SKM-1 treated with dmso at 0.1 percent for 144 hours (cell line): ENCODE measurements around the gene FAM53B.

Experiments
- DNase-seq: peaks from one replicate; lab custom pipeline; 2025; ENCODE audit not compliant: unreplicated experiment; lab: John Stamatoyannopoulos, UW

Gene FAM53B

DNA sequence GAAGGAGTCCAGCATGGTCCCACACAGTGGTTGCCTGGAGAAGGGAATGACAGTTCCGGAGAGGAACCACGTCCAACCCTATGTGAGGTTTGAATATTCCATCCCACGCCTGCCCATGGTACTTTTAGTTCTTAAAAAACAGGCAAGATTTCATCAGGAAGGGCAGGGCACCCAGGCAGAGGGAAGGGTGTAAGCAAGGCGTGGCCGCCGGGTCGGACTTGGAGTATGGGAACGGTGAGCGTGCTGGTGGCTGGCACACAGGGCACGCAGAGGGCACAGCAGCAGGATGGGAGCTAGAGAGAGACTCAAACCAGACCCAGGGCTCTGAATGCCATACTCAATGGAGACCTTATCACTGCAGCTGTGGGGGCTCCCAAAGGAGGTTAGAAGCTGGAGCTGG lies 34.3 kb downstream of the FAM53B start:
- no peak for DNase-seq

DNA sequence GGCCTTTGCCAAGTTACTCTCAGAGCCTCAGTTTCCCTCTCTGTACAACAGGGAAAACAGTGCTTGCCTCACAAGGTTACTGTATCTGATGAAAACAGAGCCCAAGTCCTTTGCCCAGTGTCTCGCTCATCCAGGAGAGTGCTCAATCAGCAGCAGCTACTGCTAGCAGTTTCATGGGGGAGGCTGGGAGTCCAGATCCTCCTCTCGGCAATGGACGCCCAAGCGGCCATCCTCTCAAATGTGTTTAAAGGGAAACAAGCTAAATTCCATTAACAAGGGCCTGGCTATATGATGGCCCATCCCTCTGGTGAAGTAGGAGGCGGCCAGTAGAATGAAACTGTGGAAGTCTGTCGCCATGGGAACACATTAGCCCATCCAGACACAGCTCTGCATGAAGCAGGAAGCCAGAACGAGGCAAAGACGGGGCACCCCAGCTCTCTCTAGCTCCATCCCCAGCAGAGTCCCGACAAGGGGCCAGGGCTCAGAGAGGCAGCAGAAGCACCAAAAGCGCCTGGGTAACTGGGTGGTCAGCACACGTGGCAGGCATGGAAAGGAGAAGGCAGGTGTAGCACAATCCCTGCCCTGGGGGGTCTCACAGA lies 35.2 kb downstream of the FAM53B start:
- no peak for DNase-seq

DNA sequence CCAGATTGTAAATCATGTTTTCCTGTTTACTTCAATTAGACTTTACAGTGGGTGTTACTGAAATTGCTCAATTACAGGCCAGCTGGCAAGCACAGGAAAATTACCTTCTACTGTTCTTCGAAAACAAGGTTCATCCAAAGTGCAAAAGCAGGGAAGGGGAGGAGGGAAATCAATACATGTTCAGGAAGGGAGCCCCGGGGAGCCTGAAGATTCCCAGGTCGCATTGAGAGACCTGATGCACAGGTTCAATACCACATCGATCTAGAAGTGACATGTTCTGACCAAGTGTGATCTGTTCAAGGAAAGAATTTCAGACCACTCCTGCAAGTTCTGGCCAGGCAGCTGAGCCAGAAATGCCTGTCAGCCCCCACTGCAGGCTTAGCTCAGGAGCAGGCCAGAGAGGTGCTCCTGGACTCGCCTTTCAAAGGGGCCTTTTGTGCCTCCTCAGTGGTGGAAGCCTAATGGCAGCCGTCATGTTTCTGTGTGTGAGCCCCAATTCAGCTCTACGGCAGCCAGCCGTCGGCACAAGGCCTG lies 35.9 kb downstream of the FAM53B start:
- no peak for DNase-seq

DNA sequence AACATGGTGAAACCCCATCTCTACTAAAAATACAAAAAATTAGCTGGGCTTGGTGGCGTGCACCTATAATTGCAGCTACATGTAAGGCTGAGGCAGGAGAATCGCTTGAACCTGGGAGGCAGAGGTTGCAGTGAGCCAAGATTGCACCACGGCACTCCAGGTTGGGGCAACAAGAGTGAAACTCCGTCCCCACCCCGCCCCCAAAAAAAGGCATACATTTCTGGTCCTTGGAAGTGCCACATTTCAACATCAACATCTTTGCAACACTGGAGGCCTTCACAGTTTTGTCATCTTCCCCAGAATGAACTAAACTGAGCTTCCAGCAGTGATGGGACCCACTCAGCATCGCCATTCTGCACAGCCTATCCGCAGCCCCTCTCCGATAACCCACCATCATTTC lies 36.6 kb downstream of the FAM53B start:
- DNase-seq, result peak; percentile 52

DNA sequence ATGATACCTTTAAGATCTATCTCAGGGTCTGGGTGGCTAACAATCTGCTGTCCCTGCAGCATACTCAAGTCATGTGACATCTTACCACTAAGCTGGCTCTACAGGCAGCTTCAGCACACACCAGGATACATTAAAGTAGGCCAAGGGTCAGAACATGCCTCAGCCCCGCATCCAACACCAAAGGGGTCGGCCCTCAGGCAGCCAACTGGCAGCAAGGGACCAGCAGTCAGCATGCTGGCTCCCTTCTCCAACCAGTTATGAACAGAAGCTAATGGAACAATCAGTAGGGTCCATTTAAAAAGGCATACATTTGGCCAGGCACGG lies 37.1 kb downstream of the FAM53B start:
- DNase-seq, result no peak

DNA sequence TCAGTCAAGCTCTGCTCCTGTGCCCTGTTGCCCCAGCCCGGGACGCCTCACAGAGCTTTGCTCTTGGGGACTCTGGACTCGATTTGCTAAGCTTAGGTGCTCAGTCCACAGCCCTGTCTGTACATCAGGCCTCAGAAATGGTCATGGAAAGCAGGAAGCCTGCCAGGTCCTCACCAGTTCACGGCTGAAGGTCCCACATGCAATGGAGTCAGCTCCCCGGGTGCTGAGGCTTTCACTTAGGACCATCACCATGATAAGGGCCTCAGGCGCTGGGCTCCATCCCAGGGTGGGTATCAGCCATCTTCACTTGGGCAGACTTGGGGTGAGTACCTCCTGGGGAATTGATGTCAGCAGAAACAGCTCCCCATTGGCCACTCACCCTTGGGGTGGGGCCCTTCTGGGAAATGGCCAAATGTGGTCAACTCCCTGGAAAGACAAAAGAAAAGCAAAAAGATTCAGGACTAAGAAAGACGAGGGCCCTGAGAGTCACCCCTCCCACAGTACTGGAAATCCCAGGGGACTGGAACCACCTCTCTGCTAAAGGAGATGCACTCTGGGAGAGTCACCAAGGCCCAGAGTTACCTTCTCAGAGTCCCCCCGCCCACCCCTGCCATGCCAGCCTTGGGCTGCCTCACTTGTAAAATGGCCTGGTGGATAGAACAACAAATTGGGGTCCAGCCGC lies 37.6 kb downstream of the FAM53B start:
- no peak for DNase-seq

DNA sequence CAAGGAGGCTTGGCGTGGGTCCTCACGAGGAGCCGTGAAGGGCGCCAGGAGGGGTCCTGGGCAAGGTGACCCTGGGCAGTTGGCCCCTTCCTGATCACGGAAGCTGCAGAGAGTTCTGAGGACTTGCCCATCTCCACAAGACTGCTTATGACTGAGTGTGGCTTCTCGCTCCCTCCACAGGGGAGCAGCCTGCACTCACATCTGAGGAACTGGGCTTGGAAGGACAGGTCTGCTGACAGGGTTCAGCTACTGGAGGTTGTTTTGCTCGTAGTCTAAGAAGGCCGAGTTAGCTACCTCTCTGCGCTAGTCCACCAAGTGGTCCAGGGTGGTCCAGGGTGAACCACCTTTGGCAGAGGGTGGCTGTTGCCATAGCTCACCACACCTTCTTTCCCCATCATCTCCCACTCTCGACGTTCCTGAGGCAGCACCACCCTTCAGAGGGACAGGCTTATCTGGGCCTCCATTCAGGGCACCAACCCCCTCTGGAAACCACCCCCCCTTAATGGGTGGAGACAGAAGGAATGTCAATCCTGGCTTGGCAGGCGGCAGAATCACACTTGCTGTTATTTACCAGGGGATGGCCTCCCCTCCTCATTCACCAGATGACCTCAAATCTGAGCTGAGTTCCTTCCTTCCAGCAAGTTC lies 38.2 kb downstream of the FAM53B start:
- DNase-seq, result no peak

DNA sequence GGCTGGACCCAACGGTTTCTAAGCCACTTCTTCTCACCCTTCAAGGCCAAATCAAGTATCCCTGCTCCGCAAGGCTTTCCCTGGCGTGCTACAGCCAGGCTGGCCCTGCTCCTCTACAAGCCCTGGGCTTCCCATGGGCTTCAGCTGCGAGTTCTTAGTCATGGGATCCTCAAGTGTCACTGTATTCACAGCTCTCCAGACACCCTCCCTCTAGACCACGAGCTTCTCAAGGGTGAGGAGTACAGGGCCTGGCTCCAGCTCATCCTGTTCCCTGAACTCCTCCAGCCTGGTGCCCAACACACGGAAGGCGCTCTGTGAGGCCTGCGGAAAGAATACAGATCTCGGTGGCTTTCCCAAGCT lies 38.8 kb downstream of the FAM53B start:
- no peak for DNase-seq

DNA sequence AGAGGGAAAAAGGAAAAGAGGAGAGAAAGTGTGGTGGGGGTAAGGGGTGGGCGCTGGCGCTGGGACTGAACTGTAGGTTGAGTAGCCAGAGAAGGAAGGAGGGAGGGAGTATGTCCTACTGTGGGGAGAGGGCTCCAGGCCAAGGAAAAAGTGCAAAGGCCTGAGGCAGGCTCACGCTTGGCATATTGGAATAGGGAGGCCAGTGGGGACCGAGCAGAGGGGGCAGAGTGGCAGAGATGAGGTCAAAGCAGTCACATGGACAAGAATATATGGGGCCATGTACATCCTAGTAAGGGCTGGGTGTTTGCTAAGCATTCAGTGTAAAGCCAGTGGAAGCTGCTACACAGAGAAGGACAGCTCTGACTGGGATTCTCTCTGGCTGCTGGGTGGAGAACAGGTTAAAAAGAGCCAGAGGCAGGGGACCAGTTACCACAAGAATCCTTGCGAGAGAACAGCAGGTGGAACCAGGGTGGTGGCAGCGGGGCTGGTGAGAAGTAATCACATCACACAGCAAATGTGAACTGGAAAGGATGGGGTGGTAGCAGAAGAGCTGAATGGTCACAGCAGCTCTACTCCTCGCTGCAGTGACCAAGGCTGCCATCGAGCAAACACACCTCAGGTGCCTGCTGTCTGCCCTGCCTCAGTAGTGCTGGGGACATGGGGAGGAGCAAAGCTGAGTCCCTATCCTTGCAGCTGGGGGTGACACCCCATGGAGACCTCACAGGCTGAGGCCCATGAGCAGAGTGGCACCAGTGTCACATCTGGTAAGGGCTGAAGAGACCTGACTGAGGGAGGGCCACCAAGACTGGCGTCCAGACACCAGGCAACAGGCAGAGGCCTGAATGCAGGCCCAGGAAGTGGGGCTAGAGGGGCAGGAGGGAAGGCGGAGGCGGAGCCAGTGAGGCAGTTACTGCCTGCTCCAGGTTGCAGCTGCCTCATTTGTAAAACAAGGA lies 39.5 kb downstream of the FAM53B start:
- no peak for DNase-seq

DNA sequence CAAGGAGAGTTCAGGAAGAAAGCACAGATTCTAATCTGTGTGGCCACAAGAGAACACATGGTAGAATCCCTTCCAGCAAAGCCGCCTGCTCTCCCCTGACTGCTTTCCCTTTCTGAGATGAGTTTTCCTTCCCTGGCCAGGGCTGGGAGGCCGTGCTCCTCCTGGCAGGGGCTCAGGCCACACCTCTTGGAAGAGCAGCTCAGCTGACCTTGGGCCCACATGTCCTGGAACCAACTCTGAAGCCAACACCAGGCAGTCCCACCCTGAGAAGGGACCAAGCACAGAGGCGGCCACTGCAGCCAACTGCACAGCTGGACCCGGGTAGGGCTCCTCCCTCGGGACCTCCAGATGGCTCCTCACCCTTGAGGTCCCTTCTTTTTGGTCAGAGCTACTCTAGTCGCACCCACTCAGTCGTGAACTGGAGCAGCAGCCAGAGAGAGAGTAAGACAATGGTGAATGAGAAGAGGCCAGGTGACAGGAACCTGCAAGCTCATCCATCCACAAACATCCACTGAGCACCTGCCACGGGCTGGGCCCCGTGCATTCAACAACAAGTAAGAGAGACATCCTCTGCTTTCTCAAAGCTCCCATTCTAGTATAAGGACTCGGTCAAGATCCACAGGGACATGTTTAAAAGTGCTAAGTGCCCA lies 40.3 kb downstream of the FAM53B start:
- DNase-seq, result no peak

DNA sequence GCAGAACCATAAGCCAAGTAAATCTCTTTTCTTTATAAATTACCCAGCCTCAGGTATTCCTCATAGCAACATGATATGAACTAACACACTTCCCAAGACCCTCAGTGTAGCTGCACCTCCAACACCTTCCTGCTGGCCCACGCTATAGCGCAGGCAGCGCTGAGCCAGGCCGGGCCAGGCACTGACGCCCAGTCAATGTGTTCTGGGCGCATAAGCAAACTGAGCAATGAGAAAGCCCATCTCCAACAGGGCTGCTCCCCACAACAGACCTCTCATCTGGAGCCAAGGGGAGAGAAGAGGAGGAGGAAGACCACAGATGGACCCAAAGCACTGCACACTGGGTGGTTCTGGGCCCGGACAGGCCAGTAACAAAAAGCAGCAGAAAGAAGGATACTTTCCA lies 40.8 kb downstream of the FAM53B start:
- DNase-seq, result no peak

DNA sequence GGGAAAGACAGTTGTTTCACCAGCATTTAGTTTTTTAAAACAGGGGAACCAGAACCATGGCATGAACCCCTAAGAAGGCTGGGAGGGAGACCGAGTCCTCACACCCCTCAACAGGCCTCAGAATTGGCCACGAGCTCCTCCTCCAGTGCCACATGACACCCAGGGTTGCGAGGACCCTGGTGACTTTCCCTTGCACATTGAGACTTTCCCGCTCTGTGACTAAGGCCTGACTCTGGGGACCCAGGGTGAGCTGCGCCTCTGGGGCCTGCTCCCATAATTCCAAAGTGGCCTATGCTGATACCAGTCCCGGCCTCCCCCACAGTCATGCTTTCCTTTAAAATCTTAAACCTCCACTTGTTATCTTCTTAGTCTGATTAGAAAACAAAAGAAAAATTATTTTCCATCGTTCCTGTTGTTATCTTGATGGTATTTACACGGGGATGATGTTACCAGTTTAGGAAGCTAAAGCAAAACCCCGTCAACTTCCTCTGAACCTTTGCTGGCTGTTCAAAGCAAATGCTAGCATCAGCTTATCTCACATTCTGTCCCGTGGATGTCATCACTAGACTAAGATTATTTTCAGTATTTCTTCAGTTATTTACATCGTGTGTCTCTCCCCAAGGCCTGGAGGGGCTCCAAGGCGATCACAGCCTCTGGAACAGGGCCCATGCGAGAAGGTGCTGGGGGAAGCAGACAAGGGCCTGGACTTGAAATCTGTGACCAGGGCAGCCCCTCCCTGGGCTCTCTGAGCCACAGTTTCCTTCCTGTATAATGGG lies 42.1 kb downstream of the FAM53B start:
- DNase-seq, result no peak

DNA sequence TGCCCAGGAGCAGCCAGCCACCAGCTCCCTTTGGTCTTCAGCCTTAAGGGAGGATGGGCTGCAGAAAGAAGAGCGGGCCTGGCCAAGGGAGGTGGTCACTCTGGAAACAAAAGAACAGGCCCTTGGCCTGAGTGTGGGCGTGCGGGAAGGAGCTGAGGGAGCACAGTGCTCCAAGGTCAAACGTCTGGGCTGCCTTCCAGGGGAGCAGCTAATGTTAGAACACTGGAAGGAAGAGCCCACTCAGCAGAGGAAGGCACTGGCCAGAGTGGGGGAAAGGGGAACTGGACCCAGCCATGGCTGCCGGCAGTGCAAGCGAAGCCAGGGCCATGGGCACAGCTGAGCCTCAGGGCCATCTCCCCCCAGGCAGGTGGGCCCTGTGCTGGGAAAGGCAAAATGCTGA lies 42.7 kb downstream of the FAM53B start:
- DNase-seq, result no peak

DNA sequence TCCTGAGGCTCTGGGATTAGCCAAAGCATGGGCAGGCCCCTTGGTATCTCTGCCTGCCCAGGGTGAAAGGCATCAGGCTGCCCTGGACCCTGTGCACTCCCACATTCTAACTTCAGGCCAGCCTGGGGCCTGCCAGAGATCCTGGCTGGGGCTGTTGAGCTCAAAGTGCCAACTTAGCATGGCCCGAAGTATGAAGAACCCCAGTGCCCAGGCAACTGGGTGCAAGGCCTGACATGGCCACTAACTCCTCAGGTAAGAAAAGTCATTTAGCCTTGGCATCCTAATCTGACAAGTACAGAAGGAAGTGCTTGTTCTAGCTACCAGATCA lies 43.2 kb downstream of the FAM53B start:
- DNase-seq, result no peak

DNA sequence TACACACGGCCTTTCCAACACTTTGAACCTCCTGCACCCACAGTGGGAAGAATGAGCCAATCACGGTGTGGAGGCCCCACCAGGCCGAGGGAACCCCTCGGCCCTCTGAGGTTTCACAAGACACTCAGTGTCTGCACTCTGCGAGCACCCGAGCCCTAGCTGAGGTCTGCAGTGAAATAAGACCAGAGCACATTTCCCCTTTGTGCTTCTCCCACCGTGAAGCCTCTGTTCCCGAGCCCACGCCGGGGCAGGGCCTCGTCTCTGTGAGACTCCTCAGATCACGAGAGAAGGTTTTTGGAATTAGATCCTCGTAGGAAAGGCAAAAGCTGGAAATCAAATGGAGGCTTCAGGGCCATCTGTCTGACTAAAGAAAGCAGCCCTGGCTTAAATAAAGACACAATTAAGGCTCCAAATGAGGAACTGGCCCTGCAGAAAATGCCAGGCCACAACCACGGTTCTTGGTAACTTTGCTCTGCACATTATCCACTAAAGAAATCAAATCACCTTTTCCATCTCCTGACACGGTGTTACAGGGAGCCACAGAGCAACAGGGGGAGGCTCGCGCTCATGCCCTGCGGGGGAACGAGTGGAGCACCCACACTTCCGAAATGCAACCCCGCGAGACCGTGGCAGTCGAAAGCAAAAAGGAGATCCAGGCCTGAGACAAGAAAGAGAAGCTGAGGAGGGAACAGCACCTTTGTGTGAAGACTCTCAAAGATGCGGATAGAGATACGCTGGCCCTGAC lies 43.7 kb downstream of the FAM53B start:
- DNase-seq, result peak; percentile 15

DNA sequence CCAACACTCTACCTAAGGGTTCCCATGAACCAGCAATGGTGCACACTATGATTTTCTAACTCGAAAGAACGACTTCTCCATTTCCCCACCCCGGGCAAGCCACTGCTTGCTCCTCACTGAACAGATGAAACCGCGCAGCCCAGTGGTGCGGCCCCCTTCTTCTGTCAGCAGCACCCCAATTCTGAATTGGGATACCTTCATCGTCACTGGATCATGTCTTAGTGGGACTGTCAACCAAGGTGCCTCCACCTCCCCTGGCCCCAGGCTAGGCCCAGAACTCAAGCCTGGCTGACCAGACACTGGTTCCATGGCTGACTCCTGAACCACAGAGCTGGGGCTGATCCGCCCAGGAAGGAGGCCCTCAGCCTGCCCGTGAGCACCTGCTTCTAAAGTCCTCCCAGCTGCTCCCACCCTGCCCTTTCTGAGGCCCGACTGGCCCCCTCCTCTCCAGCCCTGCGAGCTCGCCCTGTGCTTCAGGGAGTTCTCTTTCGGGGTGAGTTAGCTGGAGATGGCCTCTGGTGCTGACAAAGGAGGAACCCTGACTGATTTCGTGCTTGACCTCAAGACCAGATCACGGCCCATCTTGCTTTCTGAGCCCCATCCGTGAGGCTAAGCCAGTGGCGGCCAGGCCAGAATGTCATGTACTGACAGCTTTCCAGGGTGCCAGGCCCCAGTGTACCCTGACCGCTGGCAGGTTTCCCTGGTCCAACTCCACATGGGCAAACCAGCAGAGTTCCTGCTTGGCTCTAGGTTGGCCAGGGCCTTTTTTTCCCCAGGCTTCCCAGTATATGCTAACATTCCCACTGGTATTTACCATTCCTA lies 44.5 kb downstream of the FAM53B start:
- DNase-seq, result no peak

DNA sequence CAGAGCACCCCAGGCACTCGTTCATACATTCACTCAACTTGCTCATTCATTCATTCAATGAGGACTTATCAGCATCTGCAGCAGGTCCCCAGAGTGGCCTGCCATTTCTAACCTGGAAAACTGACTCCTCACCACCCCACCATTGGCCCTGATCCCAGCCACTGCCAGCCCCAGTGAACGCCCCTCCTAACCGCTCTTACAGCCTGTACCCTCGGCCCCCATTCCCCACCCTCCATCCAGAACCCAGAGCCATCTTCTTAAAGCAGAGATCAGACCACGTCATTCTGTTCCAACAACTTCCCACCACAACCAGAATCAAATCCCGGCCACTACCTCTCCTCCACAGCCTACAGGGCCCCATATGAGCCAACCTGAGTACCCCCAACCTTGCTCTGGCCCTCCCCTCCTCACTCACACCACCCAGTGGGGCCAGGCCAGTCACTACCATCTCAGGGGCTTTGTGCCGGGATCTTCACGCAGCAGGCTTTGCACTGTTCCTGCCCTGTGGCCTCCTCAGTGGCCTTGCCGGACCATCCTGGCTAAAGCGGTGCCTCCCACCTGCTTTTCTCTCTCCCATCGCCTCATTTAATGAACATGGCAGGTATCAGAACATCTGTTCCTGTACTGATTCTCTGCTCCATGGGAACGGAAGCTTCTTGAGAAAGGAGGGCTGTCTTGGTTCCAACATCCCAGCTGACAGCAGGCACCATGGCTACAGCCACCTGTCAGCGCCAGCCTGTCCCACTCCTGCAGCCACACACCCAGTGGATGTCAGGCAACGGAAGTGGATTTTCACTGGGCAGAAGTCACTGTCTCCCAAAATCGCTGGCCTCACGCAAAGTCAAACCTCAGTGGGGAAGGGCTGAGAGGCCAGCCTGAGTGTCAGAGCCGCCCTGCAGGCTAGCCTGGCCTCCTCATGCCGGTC lies 45.4 kb downstream of the FAM53B start:
- no peak for DNase-seq
